Transverse colon (tissue), 4 donors: ENCODE measurements around the gene ATF6. TPM values are rescaled to one million over a fixed set of nuclear protein-coding genes. Genes with fewer than 3 reads are reported as not detected.

Source experiments
- DNase-seq: peaks from one replicate; pipeline ENCODE4 v3.0.0-alpha.2; 2019
- H3K27ac ChIP-seq, 4 donors: fragments of 200-600 bp; sonication (generic); 2 replicates each; pipeline ENCODE4 v1.5.1; 2016 to 2018; ENCODE audit warnings: inconsistent platforms in 4 of 4
- H3K27me3 ChIP-seq: fragments of 200-600 bp; sonication (generic); 2 replicates; pipeline ENCODE4 v1.5.1; 2017; ENCODE audit warnings: inconsistent platforms
- H3K36me3 ChIP-seq, 4 donors: fragments of 200-600 bp; sonication (generic); 2 replicates each; pipeline ENCODE4 v1.5.1; 2017 to 2019; ENCODE audit warnings: inconsistent platforms in 4 of 4
- H3K4me1 ChIP-seq, 4 donors: fragments of 200-600 bp; sonication (generic); 2 replicates each; pipeline ENCODE4 v1.5.1; 2017 to 2020; ENCODE audit warnings: inconsistent platforms in 4 of 4
- H3K4me3 ChIP-seq, 4 donors: fragments of 200-600 bp; sonication (generic); 1 replicate in 1 of 4; 2 replicates in 3 of 4; pipeline versions ENCODE4 v1.5.1 to v1.6.1; 2017 to 2019; ENCODE audit warnings: inconsistent platforms in 4 of 4
- H3K9me3 ChIP-seq, 2 donors: fragments of 200-600 bp; sonication (generic); 2 replicates each; pipeline ENCODE4 v1.5.1; 2017 to 2019; ENCODE audit warnings: inconsistent platforms in 2 of 2
- EP300 ChIP-seq: sonication (generic); formaldehyde crosslinking; IDR thresholded peaks from one replicate; pipeline ENCODE4 v1.6.1; 2017; ENCODE audit warnings: antibody characterized with exemption, low read depth
- POLR2A ChIP-seq: fragments of 450-650 bp; IDR thresholded peaks from one replicate; pipeline ENCODE4 v1.6.1; 2016; ENCODE audit warnings: antibody characterized with exemption, mild to moderate bottlenecking, moderate library complexity
- POLR2AphosphoS5 ChIP-seq, 3 donors: sonication (generic); formaldehyde crosslinking; IDR thresholded peaks; one replicate each; pipeline ENCODE4 v1.6.1; 2016; ENCODE audit warnings: antibody characterized with exemption in 3 of 3
- WGBS, 2 donors: methylation state at CpG; one replicate each; pipeline ENCODE4 v1.1.5; 2018; ENCODE audit warnings: low coverage in 1 of 2; 5-methylcytosine and 5-hydroxymethylcytosine counted together
- in situ Hi-C, 4 donors: fragments of 200-750 bp; cut with MboI; loops; one replicate each; pipeline versions ENCODE4 v1.15.0 to v1.15.1; 2017; ENCODE audit warnings: low sequenced_read_pairs in 3 of 4, low pct_ligation_motif_present in 1 of 4, low pct_unique_long_range_greater_than_20kb in 1 of 4
- intact Hi-C: fragments of 100-400 bp; cut with DNase I; formaldehyde crosslinking; loops from one replicate; pipeline ENCODE4 v1.15.1; 2023; ENCODE audit warnings: low total_unique reads
- total RNA-seq, 4 donors: library from RNA; depleted of rRNA; stranded (reverse); fragments of >200 nt; gene quantifications; one replicate each; pipeline ENCODE4 v1.1.0, GENCODE V29; 2016
- TF ChIP-seq, protein P1 (sequence below), 5 experiments: fragments of 200-600 bp in 3 of 5; fragments of 450-650 bp in 2 of 5; sonication (generic) in 3 of 5; IDR thresholded peaks; 1 replicate in 2 of 5; 2 replicates in 3 of 5; pipeline ENCODE4 v1.5.1; 2016 to 2017; ENCODE audit warnings: antibody characterized with exemption in 5 of 5, inconsistent platforms in 3 of 5, mild to moderate bottlenecking in 2 of 5, moderate library complexity in 1 of 5

Gene ATF6
- total RNA-seq, 4 donors from 2014 or later, result 10.8 to 45.8 (median 23.0) TPM

DNA sequence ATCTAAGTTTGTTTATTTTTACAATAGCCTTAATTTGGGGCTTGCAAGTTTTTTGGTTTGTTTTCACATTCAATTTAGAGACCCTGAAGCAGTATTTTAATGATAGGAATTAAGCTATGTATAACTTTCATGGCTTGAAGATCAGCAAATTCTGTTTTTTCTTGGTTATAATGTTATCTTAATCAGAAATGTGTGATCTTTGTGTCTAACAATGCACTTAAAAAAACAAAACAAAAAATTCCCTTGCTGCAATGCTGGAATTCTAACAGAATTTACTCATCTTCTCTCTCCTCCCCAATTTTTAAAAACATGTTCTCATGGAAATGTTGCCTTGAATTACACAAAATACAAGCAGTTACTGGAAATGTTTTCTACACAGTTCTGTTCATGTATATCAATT lies 144.5 kb downstream of the ATF6 start:
- Histone ChIP-seq H3K9me3 (no peaks in the 10 kb centered on the region), H3K27me3 (no peaks in the 10 kb centered on the region), H3K36me3 (peaks cover 0 to 13% (median 6%) of the 10 kb centered on the region in 4 donors), H3K4me3 (no peak overlapping the region), H3K27ac (no peak overlapping the region), H3K4me1 (peaks cover 0 to 10% (median 0%) of the 10 kb centered on the region in 4 donors)
- in situ Hi-C loops (no loop called here), intact Hi-C loops (no loop called here)
- DNase-seq, result no peak
- TF ChIP-seq, protein P1, sequence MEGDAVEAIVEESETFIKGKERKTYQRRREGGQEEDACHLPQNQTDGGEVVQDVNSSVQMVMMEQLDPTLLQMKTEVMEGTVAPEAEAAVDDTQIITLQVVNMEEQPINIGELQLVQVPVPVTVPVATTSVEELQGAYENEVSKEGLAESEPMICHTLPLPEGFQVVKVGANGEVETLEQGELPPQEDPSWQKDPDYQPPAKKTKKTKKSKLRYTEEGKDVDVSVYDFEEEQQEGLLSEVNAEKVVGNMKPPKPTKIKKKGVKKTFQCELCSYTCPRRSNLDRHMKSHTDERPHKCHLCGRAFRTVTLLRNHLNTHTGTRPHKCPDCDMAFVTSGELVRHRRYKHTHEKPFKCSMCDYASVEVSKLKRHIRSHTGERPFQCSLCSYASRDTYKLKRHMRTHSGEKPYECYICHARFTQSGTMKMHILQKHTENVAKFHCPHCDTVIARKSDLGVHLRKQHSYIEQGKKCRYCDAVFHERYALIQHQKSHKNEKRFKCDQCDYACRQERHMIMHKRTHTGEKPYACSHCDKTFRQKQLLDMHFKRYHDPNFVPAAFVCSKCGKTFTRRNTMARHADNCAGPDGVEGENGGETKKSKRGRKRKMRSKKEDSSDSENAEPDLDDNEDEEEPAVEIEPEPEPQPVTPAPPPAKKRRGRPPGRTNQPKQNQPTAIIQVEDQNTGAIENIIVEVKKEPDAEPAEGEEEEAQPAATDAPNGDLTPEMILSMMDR (IDR thresholded peaks at IDR 0.05), result no peak
- TF ChIP-seq POLR2AphosphoS5 (IDR thresholded peaks at IDR 0.05), result no peak
- TF ChIP-seq EP300, result no peak

DNA sequence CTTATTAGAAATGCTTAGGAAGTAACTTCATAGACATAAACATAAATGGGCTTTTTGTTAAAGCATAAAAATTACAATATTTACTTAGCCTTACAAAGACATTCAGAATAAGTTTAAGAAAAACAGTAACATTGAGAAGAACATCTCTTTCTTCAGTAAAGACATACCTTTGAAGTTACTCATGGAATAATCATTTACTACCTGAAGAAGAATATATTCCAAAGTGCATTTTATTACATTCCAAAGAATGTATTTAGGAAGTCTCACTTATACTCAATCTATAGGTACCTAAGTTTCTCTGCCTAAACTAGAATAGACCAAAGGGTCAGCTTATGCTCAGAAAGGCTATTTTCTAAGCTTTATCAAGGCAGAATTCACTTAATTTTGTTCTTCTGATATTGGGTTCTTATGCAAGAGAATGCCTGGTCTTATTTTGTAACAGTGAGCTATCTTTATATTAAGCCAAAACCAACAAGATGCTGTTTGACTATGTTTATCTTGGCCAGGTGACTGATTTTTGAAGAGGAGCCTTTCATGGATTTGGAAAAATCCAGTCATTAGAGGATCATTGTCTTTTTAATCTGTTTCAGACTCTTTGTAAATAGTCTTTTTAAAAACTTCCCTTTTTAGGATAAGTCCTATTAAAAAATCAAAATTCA lies 147.5 kb downstream of the ATF6 start:
- no peak for DNase-seq
- Histone ChIP-seq H3K4me3 (no peak overlapping the region), H3K9me3 (no peaks in the 10 kb centered on the region), H3K4me1 (peaks cover 0 to 10% (median 0%) of the 10 kb centered on the region in 4 donors), H3K27me3 (no peaks in the 10 kb centered on the region), H3K27ac (no peak overlapping the region), H3K36me3 (peaks cover 0 to 13% (median 6%) of the 10 kb centered on the region in 4 donors)
- in situ Hi-C loops, result no loop called here
- intact Hi-C loops, result no loop called here
- TF ChIP-seq POLR2A (no peak), EP300 (no peak), POLR2AphosphoS5 (IDR thresholded peaks at IDR 0.05) (no peak)
- TF ChIP-seq, protein P1 (IDR thresholded peaks at IDR 0.05), result no peak

- Histone ChIP-seq H3K36me3 (peaks cover 0 to 13% (median 6%) of the 10 kb centered on the region in 4 donors), H3K4me3 (no peak overlapping the region), H3K9me3 (no peaks in the 10 kb centered on the region), H3K27me3 (no peaks in the 10 kb centered on the region), H3K4me1 (peaks cover 0 to 10% (median 0%) of the 10 kb centered on the region in 4 donors), H3K27ac (no peak overlapping the region)
- no peak for DNase-seq
- intact Hi-C loops, result no loop called here
- in situ Hi-C loops, result no loop called here
- TF ChIP-seq, protein P1 (IDR thresholded peaks at IDR 0.05), result no peak
- TF ChIP-seq EP300 (no peak), POLR2AphosphoS5 (IDR thresholded peaks at IDR 0.05) (no peak), POLR2A (no peak)
- WGBS, 2 donors, result 92 to 100% methylated on average over 1 of the region's 1 CpG
These were observed 148.5 kb downstream of the ATF6 start for GRCh38 chr1:161914595-161914994.

- intact Hi-C loops (no loop called here), in situ Hi-C loops (no loop called here)
- H3K4me3 ChIP-seq, result no peak overlapping the region
- H3K27ac ChIP-seq, result no peak overlapping the region
- 85 to 100% methylated on average over 1 of the region's 1 CpG for WGBS, 2 donors
- H3K27me3 ChIP-seq, result no peaks in the 10 kb centered on the region
- TF ChIP-seq POLR2AphosphoS5 (IDR thresholded peaks at IDR 0.05) (no peak), EP300 (no peak), POLR2A (no peak)
- TF ChIP-seq, protein P1 (IDR thresholded peaks at IDR 0.05), result no peak
- H3K9me3 ChIP-seq, result no peaks in the 10 kb centered on the region
- peaks cover 0 to 7% (median 0%) of the 10 kb centered on the region in 4 donors for H3K4me1 ChIP-seq
- peaks cover 0 to 13% (median 6%) of the 10 kb centered on the region in 4 donors for H3K36me3 ChIP-seq
- DNase-seq, result no peak
These were observed 149.0 kb downstream of the ATF6 start for GRCh38 chr1:161915051-161915503.
